GM23248 (cell line): Measurements from ENCODE around the gene NEGR1. TPM values are rescaled to one million over a fixed set of nuclear protein-coding genes. Genes with fewer than 3 reads are reported as not detected.
A peak's percentile ranks its signal among the peaks of the same experiment; 100 is the strongest.

ENCODE experiments used
- DNase-seq: peaks from one replicate; pipeline ENCODE4 v3.0.0-alpha.2; 2015
- H2AFZ ChIP-seq: fragments of 200-600 bp; sonication (generic); 2 replicates; pipeline ENCODE4 v1.6.1; 2016; ENCODE audit warnings: antibody characterized with exemption
- H3F3A ChIP-seq: fragments of 200-600 bp; sonication (generic); 2 replicates; pipeline ENCODE4 v1.6.1; 2016; ENCODE audit warnings: mild to moderate bottlenecking, antibody characterized with exemption, mixed run types; ENCODE audit not compliant: insufficient read depth
- H3K27ac ChIP-seq: fragments of 200-600 bp; sonication (generic); 2 replicates; pipeline ENCODE4 v1.5.1; 2016; ENCODE audit warnings: mild to moderate bottlenecking
- H3K27me3 ChIP-seq: fragments of 200-600 bp; sonication (generic); replicated peaks from 2 replicates; pipeline ENCODE4 v1.6.1; 2016; ENCODE audit warnings: mild to moderate bottlenecking; ENCODE audit not compliant: insufficient read depth
- H3K36me3 ChIP-seq: fragments of 200-600 bp; sonication (generic); 2 replicates; pipeline ENCODE4 v1.6.1; 2016; ENCODE audit warnings: low read depth, mild to moderate bottlenecking
- H3K4me1 ChIP-seq: fragments of 200-600 bp; sonication (generic); 2 replicates; pipeline ENCODE4 v1.6.1; 2016; ENCODE audit warnings: mild to moderate bottlenecking; ENCODE audit not compliant: insufficient read depth
- H3K4me2 ChIP-seq: fragments of 200-600 bp; sonication (generic); one replicate; pipeline ENCODE4 v1.6.1; 2016; ENCODE audit warnings: mild to moderate bottlenecking; ENCODE audit not compliant: unreplicated experiment
- H3K4me3 ChIP-seq: fragments of 200-600 bp; sonication (generic); 2 replicates; pipeline ENCODE4 v1.5.1; 2016; ENCODE audit warnings: mild to moderate bottlenecking
- H3K79me2 ChIP-seq: fragments of 200-600 bp; sonication (generic); 2 replicates; pipeline ENCODE4 v1.6.1; 2016; ENCODE audit warnings: mild to moderate bottlenecking; ENCODE audit not compliant: insufficient read depth
- H3K9ac ChIP-seq: fragments of 200-600 bp; sonication (generic); 2 replicates; pipeline ENCODE4 v1.6.1; 2016; ENCODE audit warnings: mild to moderate bottlenecking
- H3K9me2 ChIP-seq: fragments of 200-600 bp; sonication (generic); 2 replicates; pipeline ENCODE4 v1.6.1; 2016; ENCODE audit warnings: mixed run types, mild to moderate bottlenecking, moderate library complexity; ENCODE audit not compliant: insufficient read depth
- H3K9me3 ChIP-seq: fragments of 200-600 bp; sonication (generic); one replicate; pipeline ENCODE4 v1.6.1; 2017; ENCODE audit warnings: low read depth
- H4K20me1 ChIP-seq: fragments of 200-600 bp; sonication (generic); 2 replicates; pipeline ENCODE4 v1.6.0; 2016; ENCODE audit not compliant: insufficient read depth
- EZH2 ChIP-seq: fragments of 200-600 bp; sonication (generic); IDR thresholded peaks from 2 replicates; pipeline ENCODE4 v1.6.1; 2018; ENCODE audit warnings: antibody characterized with exemption, mild to moderate bottlenecking; ENCODE audit not compliant: insufficient read depth, poor library complexity, severe bottlenecking
- EZH2phosphoT487 ChIP-seq: fragments of 200-600 bp; sonication (generic); IDR thresholded peaks from 2 replicates; pipeline ENCODE4 v1.6.1; 2018; ENCODE audit warnings: antibody characterized with exemption, moderate library complexity, mild to moderate bottlenecking, low read depth; ENCODE audit not compliant: insufficient read depth
- WGBS, 2 experiments: methylation state at CpG; one replicate each; pipeline ENCODE4 v1.1.6; 2015 to 2017; ENCODE audit warnings: low lambda C conversion rate in 2 of 2, low coverage in 1 of 2; ENCODE audit errors: missing lambda C conversion rate in 2 of 2; 5-methylcytosine and 5-hydroxymethylcytosine counted together
- in situ Hi-C: fragments of 300-500 bp; cut with MboI; formaldehyde crosslinking; loops from 2 replicates; pipeline ENCODE4 v1.15.0; 2020
- polyA plus RNA-seq: library from polyadenylated mRNA; unstranded; fragments of >200 nt; fragmentation: Nextera tagmentation; extraction: Ambion mirVana; gene quantifications from 2 replicates; pipeline ENCODE4 v1.2.1, GENCODE V29; 2016
- total RNA-seq: library from RNA; depleted of rRNA; stranded (reverse); fragments of >200 nt; shearing (Covaris generic); gene quantifications from 2 replicates; pipeline ENCODE4 v1.2.3, GENCODE V29; 2014

Gene NEGR1
- total and polyA plus RNA-seq, 2 experiments from 2014 or later, result 14.3 to 15.7 TPM

DNA sequence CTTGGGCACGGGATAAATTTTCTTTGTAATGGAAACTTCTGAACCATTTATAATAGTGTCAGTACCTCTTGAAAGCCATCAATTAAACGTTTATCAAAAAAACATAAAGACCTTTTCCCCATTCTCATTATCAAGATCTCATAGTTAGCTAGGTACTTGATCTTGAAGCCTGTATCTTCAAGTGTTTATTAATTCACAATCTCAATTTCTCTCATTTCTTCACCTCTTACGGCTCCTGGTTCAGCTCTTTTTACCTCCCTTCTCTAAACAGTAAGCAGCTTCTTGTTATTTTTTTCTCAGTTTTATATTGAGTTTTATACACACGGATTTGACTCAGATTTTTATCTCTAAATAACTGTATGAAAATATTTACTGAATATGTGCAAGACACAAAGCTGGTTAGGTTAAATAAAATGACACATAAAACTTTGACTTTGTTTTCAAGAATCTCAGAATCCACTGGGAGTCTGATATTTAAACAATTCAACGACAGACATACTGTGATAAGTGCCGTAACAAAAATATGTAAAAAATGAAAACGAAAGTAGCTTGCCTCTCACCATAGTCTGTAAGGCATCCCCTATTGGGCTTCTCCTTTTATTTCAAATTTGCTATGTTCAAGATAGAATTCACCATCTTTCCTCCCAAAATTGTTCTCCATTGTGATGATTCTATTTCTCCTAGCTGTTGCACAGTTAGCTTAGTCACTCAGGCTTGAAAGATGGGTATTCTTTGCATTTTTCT, 789.9 kb downstream of the NEGR1 start:
- Histone ChIP-seq H3K4me3 (no peak overlapping the region), H3K4me2 (no peak overlapping the region), H3K27ac (no peak overlapping the region), H3K36me3 (no peaks in the 10 kb centered on the region), H3F3A (peaks cover 5% of the 10 kb centered on the region; the same call in 1 of the 2 replicates), H3K9me3 (no peaks in the 10 kb centered on the region), H3K4me1 (no peaks in the 10 kb centered on the region), H4K20me1 (no peaks in the 10 kb centered on the region), H3K9ac (no peak overlapping the region), H3K9me2 (no peaks in the 10 kb centered on the region), H3K27me3 (no peaks in the 10 kb centered on the region), H3K79me2 (no peaks in the 10 kb centered on the region), H2AFZ (no peak overlapping the region)
- in situ Hi-C loops, result no loop called here
- 84 to 91% methylated on average over 7 of the region's 7 CpGs for WGBS, 2 experiments
- no peak for TF ChIP-seq EZH2phosphoT487
- no peak for TF ChIP-seq EZH2
- no peak for DNase-seq

- TF ChIP-seq EZH2 (no peak), EZH2phosphoT487 (no peak)
- H3K9me2 ChIP-seq, result no peaks in the 10 kb centered on the region
- H2AFZ ChIP-seq, result no peak overlapping the region
- no peaks in the 10 kb centered on the region for H3K36me3 ChIP-seq
- H3K27me3 ChIP-seq, result no peaks in the 10 kb centered on the region
- peaks cover 5% of the 10 kb centered on the region; the same call in 1 of the 2 replicates for H3F3A ChIP-seq
- H3K27ac ChIP-seq, result no peak overlapping the region
- H4K20me1 ChIP-seq, result no peaks in the 10 kb centered on the region
- no peak overlapping the region for H3K4me2 ChIP-seq
- H3K9ac ChIP-seq, result no peak overlapping the region
- H3K4me1 ChIP-seq, result no peaks in the 10 kb centered on the region
- 66% methylated on average over 5 of the region's 5 CpGs for WGBS, 2 experiments
- H3K9me3 ChIP-seq, result no peaks in the 10 kb centered on the region
- peak; percentile 55 for DNase-seq
- in situ Hi-C loops, result no loop called here
- H3K79me2 ChIP-seq, result no peaks in the 10 kb centered on the region
- no peak overlapping the region for H3K4me3 ChIP-seq
Observed at GRCh38 chr1:71490432-71490831, 791.9 kb downstream of the NEGR1 start.

GRCh38 chr1:71488555-71489252, 793.6 kb downstream of the NEGR1 start:
- TF ChIP-seq EZH2phosphoT487 (no peak), EZH2 (no peak)
- 63 to 67% methylated on average over 3 of the region's 3 CpGs for WGBS, 2 experiments

DNA sequence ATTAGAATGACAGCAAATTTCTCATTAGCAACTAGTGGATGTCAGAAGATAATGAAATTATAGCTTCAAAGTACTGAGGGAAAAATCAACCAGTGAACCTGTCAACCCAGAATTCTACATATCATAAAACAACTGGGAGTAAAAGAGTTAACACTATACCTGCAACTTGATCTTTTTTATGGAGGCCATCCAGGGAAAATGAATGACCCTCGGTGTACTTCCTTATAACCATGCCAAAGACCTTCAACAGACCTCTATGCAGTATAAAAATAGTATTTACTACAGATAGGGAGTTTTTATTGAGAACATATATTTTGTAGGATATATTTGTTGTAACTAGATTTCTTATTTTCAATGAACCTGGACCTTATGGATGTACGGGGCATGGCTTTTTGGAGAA, 809.0 kb downstream of the NEGR1 start:
- WGBS, 2 experiments, result 50 to 52% methylated on average over 2 of the region's 2 CpGs
- no peaks in the 10 kb centered on the region for H3F3A ChIP-seq
- H3K36me3 ChIP-seq, result no peaks in the 10 kb centered on the region
- no peaks in the 10 kb centered on the region for H3K79me2 ChIP-seq
- H3K27me3 ChIP-seq, result no peaks in the 10 kb centered on the region
- in situ Hi-C loops, result no loop called here
- no peaks in the 10 kb centered on the region for H3K9me2 ChIP-seq
- no peaks in the 10 kb centered on the region for H3K4me1 ChIP-seq
- no peak overlapping the region for H2AFZ ChIP-seq
- DNase-seq, result no peak
- H3K4me2 ChIP-seq, result no peak overlapping the region
- H3K27ac ChIP-seq, result no peak overlapping the region
- no peaks in the 10 kb centered on the region for H4K20me1 ChIP-seq
- TF ChIP-seq EZH2phosphoT487 (no peak), EZH2 (no peak)
- no peaks in the 10 kb centered on the region for H3K9me3 ChIP-seq
- no peak overlapping the region for H3K4me3 ChIP-seq
- no peak overlapping the region for H3K9ac ChIP-seq

More at GRCh38 chr1:71488555-71489252, 793.6 kb downstream of the NEGR1 start:
- Histone ChIP-seq H3K27ac (no peak overlapping the region), H3K4me2 (no peak overlapping the region), H4K20me1 (no peaks in the 10 kb centered on the region), H3K36me3 (no peaks in the 10 kb centered on the region), H3F3A (peaks cover 2% of the 10 kb centered on the region; the same call in 1 of the 2 replicates), H3K9me2 (no peaks in the 10 kb centered on the region), H3K4me1 (no peaks in the 10 kb centered on the region), H3K79me2 (no peaks in the 10 kb centered on the region), H3K9me3 (no peaks in the 10 kb centered on the region), H3K4me3 (no peak overlapping the region), H3K9ac (no peak overlapping the region), H3K27me3 (no peaks in the 10 kb centered on the region), H2AFZ (no peak overlapping the region)
- no peak for DNase-seq
- in situ Hi-C loops, result no loop called here
